ENCODE results near the gene PCDHGA12.

GRCh38 chr5:141478321-141478945 lies 48.1 kb downstream of the PCDHGA12 start:
- TF ChIP-seq EZH2 (IDR thresholded peaks at IDR 0.05) = no peak
- no peak for TF ChIP-seq POLR2AphosphoS5 (IDR thresholded peaks at IDR 0.05; ENCODE audit: borderline replicate concordance, low read depth, low read length)
